PC-3 (cell line): Measurements from ENCODE around the gene PRR23B. TPM values are rescaled to one million over a fixed set of nuclear protein-coding genes. Genes with fewer than 3 reads are reported as not detected.

ENCODE experiments used
- ATAC-seq: fragments of 200-7000 bp; cut with Tn5 transposase; 2 replicates; pipeline ENCODE4 v1.9.1; 2020; ENCODE audit warnings: mild to moderate bottlenecking, moderate library complexity
- BruUV-seq: library from RNA; stranded (reverse); fragments of 400-500 nt; replicated peaks from 2 replicates; lab custom pipeline; 2021; lab: Mats Ljungman, UMichigan
- CTCF ChIA-PET: fragments of 300-600 bp; sonication (Branson Sonifier 250); formaldehyde crosslinking; loops from one replicate; lab custom pipeline; 2022; ENCODE audit warnings: antibody characterized with exemption; lab: Charles Lee
- POLR2A ChIA-PET: fragments of 300-600 bp; sonication (Branson Sonifier 250); formaldehyde crosslinking; loops from one replicate; lab custom pipeline; 2022; ENCODE audit warnings: antibody characterized with exemption; ENCODE audit not compliant: unreplicated experiment; lab: Charles Lee
- DNase-seq: peaks from one replicate; pipeline ENCODE4 v3.0.0-alpha.2; 2015
- H2AFZ ChIP-seq: fragments of 300-600 bp; sonication (generic); 2 replicates; pipeline ENCODE4 v1.6.0; 2016; ENCODE audit warnings: antibody characterized with exemption, low read length
- H3F3A ChIP-seq: fragments of 300-600 bp; sonication (generic); one replicate; pipeline ENCODE4 v1.6.0; 2017; ENCODE audit warnings: antibody characterized with exemption, low read length, control low read depth, mild to moderate bottlenecking; ENCODE audit not compliant: unreplicated experiment
- H3K27ac ChIP-seq: fragments of 300-600 bp; sonication (generic); 2 replicates; pipeline ENCODE4 v1.5.1; 2016; ENCODE audit warnings: mild to moderate bottlenecking, low read length
- H3K27me3 ChIP-seq: fragments of 300-600 bp; sonication (generic); 2 replicates; pipeline ENCODE4 v1.6.1; 2016; ENCODE audit warnings: low read length, mixed read lengths
- H3K36me3 ChIP-seq: fragments of 300-600 bp; sonication (generic); 2 replicates; pipeline ENCODE4 v1.6.1; 2016; ENCODE audit warnings: low read depth, mixed run types, low read length, mixed read lengths
- H3K4me1 ChIP-seq: fragments of 300-600 bp; sonication (generic); 2 replicates; pipeline ENCODE4 v1.5.1; 2016; ENCODE audit warnings: low read length; ENCODE audit not compliant: insufficient read depth
- H3K4me2 ChIP-seq: fragments of 300-600 bp; sonication (generic); 2 replicates; pipeline ENCODE4 v1.6.0; 2016; ENCODE audit warnings: low read length
- H3K4me3 ChIP-seq: fragments of 300-600 bp; sonication (generic); 2 replicates; pipeline ENCODE4 v1.5.1; 2016; ENCODE audit warnings: mild to moderate bottlenecking, low read length, mixed read lengths
- H3K79me2 ChIP-seq: fragments of 300-600 bp; sonication (generic); 2 replicates; pipeline ENCODE4 v1.6.1; 2017; ENCODE audit warnings: low read length, mixed read lengths
- H3K9ac ChIP-seq: fragments of 300-600 bp; sonication (generic); 2 replicates; pipeline ENCODE4 v1.6.0; 2016; ENCODE audit warnings: mild to moderate bottlenecking, low read length
- H3K9me2 ChIP-seq: fragments of 300-600 bp; sonication (generic); replicated peaks from 2 replicates; pipeline ENCODE4 v1.6.1; 2016; ENCODE audit warnings: mixed run types, low read length, mixed read lengths
- H3K9me3 ChIP-seq: fragments of 300-600 bp; sonication (generic); 2 replicates; pipeline ENCODE4 v1.6.1; 2016; ENCODE audit warnings: low read length, mixed read lengths
- H4K20me1 ChIP-seq: fragments of 300-600 bp; sonication (generic); 2 replicates; pipeline ENCODE4 v1.6.1; 2016; ENCODE audit warnings: low read length, mixed read lengths
- EZH2 ChIP-seq: fragments of 300-600 bp; sonication (generic); IDR thresholded peaks from one replicate; pipeline ENCODE4 v1.6.1; 2017; ENCODE audit warnings: antibody characterized with exemption, mild to moderate bottlenecking, low read length; ENCODE audit not compliant: unreplicated experiment
- EZH2phosphoT487 ChIP-seq: fragments of 300-600 bp; sonication (generic); IDR thresholded peaks from 2 replicates; pipeline ENCODE4 v1.6.1; 2018; ENCODE audit warnings: mild to moderate bottlenecking, antibody characterized with exemption, low read length, borderline replicate concordance
- intact Hi-C: fragments of 100-400 bp; cut with micrococcal nuclease; formaldehyde crosslinking; loops from 2 replicates; pipeline ENCODE4 v1.9.0; 2023
- total RNA-seq: library from RNA; depleted of rRNA; stranded (reverse); fragments of >200 nt; gene quantifications from 2 replicates; pipeline ENCODE4 v1.2.3, GENCODE V29; 2014
- TF ChIP-seq, protein P1 (sequence below): fragments of 300-600 bp; sonication (generic); conservative IDR thresholded peaks from 2 replicates; pipeline ENCODE4 v1.5.1; 2017; ENCODE audit warnings: antibody characterized with exemption, low read depth, mild to moderate bottlenecking, low read length

The PRR23B gene
- total RNA-seq, 1 experiment from 2014 or later, result not detected

- ATAC-seq (no peak), DNase-seq (no peak)
- Histone ChIP-seq H3K79me2 (no peaks in the 10 kb centered on the region), H2AFZ (no peak overlapping the region), H3K4me3 (no peak overlapping the region), H3K9me3 (no peaks in the 10 kb centered on the region), H3K27ac (no peak overlapping the region), H3K9me2 (no peaks in the 10 kb centered on the region), H3F3A (no peaks in the 10 kb centered on the region), H3K4me1 (no peaks in the 10 kb centered on the region), H3K9ac (no peak overlapping the region), H3K36me3 (no peaks in the 10 kb centered on the region), H3K4me2 (no peak overlapping the region), H3K27me3 (no peaks in the 10 kb centered on the region), H4K20me1 (no peaks in the 10 kb centered on the region)
- POLR2A ChIA-PET, result no interaction called here
- no TSS peak for BruUV-seq
- TF ChIP-seq EZH2phosphoT487 (no peak), EZH2 (no peak)
- TF ChIP-seq, protein P1, sequence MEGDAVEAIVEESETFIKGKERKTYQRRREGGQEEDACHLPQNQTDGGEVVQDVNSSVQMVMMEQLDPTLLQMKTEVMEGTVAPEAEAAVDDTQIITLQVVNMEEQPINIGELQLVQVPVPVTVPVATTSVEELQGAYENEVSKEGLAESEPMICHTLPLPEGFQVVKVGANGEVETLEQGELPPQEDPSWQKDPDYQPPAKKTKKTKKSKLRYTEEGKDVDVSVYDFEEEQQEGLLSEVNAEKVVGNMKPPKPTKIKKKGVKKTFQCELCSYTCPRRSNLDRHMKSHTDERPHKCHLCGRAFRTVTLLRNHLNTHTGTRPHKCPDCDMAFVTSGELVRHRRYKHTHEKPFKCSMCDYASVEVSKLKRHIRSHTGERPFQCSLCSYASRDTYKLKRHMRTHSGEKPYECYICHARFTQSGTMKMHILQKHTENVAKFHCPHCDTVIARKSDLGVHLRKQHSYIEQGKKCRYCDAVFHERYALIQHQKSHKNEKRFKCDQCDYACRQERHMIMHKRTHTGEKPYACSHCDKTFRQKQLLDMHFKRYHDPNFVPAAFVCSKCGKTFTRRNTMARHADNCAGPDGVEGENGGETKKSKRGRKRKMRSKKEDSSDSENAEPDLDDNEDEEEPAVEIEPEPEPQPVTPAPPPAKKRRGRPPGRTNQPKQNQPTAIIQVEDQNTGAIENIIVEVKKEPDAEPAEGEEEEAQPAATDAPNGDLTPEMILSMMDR, result no peak
- intact Hi-C loops, result no loop called here
- CTCF ChIA-PET, result no interaction called here
These were observed 35.9 kb downstream of the PRR23B start for GRCh38 chr3:138984816-138985215.

DNA sequence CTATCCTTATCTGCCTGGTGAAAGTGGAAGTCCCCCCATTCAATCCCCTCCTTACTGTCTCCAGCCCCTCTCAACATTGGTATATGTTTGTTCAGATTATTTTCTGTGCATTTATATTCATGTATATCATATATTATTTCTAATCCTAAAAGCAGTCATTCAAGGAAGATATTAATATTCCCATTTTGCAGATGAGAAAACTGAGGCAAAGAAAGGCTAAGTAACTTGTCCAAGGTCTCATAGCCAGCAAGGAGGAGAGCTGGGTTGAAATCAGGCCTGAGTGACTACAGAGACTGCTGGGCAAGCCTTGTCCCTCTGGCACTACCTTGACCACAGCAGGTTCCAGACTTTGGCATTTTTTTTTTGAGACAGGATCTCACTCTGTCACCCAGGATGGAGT, 44.7 kb downstream of the PRR23B start:
- no peak overlapping the region for H2AFZ ChIP-seq
- no peak overlapping the region for H3K27ac ChIP-seq
- CTCF ChIA-PET, result no interaction called here
- H3K9me3 ChIP-seq, result no peaks in the 10 kb centered on the region
- H3K79me2 ChIP-seq, result no peaks in the 10 kb centered on the region
- no peaks in the 10 kb centered on the region for H3K36me3 ChIP-seq
- no peak overlapping the region for H3K4me3 ChIP-seq
- peaks cover 8% of the 10 kb centered on the region for H3K4me1 ChIP-seq
- H3F3A ChIP-seq, result no peaks in the 10 kb centered on the region
- no peaks in the 10 kb centered on the region for H3K27me3 ChIP-seq
- ATAC-seq (no peak), DNase-seq (no peak)
- H4K20me1 ChIP-seq, result no peaks in the 10 kb centered on the region
- POLR2A ChIA-PET, result no interaction called here
- intact Hi-C loops, result no loop called here
- no peaks in the 10 kb centered on the region for H3K9me2 ChIP-seq
- BruUV-seq, result no TSS peak
- TF ChIP-seq EZH2phosphoT487 (no peak), EZH2 (no peak)
- TF ChIP-seq, protein P1, result no peak
- H3K9ac ChIP-seq, result no peak overlapping the region
- H3K4me2 ChIP-seq, result no peak overlapping the region

GRCh38 chr3:138975351-138975750, 45.4 kb downstream of the PRR23B start:
- H3K4me2 ChIP-seq, result no peak overlapping the region
- CTCF ChIA-PET, result no interaction called here
- H3K4me1 ChIP-seq, result peaks cover 8% of the 10 kb centered on the region
- ATAC-seq (no peak), DNase-seq (no peak)
- H3K36me3 ChIP-seq, result no peaks in the 10 kb centered on the region
- TF ChIP-seq EZH2phosphoT487 (no peak), EZH2 (no peak)
- TF ChIP-seq, protein P1, result no peak
- POLR2A ChIA-PET, result no interaction called here
- no peaks in the 10 kb centered on the region for H3K9me3 ChIP-seq
- H3K79me2 ChIP-seq, result no peaks in the 10 kb centered on the region
- no TSS peak for BruUV-seq
- H3K9me2 ChIP-seq, result no peaks in the 10 kb centered on the region
- H2AFZ ChIP-seq, result no peak overlapping the region
- intact Hi-C loops, result no loop called here
- H4K20me1 ChIP-seq, result no peaks in the 10 kb centered on the region
- H3K9ac ChIP-seq, result no peak overlapping the region
- no peak overlapping the region for H3K27ac ChIP-seq
- H3F3A ChIP-seq, result no peaks in the 10 kb centered on the region
- H3K27me3 ChIP-seq, result no peaks in the 10 kb centered on the region
- no peak overlapping the region for H3K4me3 ChIP-seq
